Heart right ventricle (tissue), 16 donors: ENCODE measurements around the gene C18orf32. TPM values are rescaled to one million over a fixed set of nuclear protein-coding genes. Genes with fewer than 3 reads are reported as not detected.

ENCODE experiments used
- ATAC-seq, 8 donors: fragments of 200-7000 bp; cut with Tn5 transposase; one replicate each; pipeline ENCODE4 v1.9.1; 2020; ENCODE audit warnings: mild to moderate bottlenecking in 8 of 8, moderate library complexity in 8 of 8, moderate number of reproducible peaks in 1 of 8
- DNase-seq, 2 donors: peaks; one replicate each; pipeline ENCODE4 v3.0.0-alpha.2; 2020
- H3K27ac ChIP-seq, 10 donors: fragments of 200-600 bp; sonication (generic) in 2 of 10; one replicate each; pipeline versions ENCODE4 v1.5.0 to v1.8.0; 2020 to 2022; ENCODE audit warnings: mild to moderate bottlenecking in 3 of 10
- H3K27me3 ChIP-seq, 7 donors: fragments of 200-600 bp; one replicate each; pipeline ENCODE4 v1.8.0; 2021 to 2022; ENCODE audit warnings: mild to moderate bottlenecking in 2 of 7
- H3K36me3 ChIP-seq, 9 donors: fragments of 200-600 bp; sonication (generic) in 1 of 9; one replicate each; pipeline versions ENCODE4 v1.5.0 to v1.8.0; 2020 to 2022; ENCODE audit warnings: mild to moderate bottlenecking in 2 of 9
- H3K4me1 ChIP-seq, 9 donors: fragments of 200-600 bp; sonication (generic) in 1 of 9; one replicate each; pipeline versions ENCODE4 v1.5.0 to v1.8.0; 2020 to 2022; ENCODE audit warnings: mild to moderate bottlenecking in 4 of 9
- H3K4me3 ChIP-seq, 10 donors: fragments of 200-600 bp; sonication (generic) in 2 of 10; one replicate each; pipeline versions ENCODE4 v1.5.0 to v1.8.0; 2020 to 2022; ENCODE audit warnings: mild to moderate bottlenecking in 7 of 10, moderate library complexity in 2 of 10
- H3K9me3 ChIP-seq, 11 donors: fragments of 200-600 bp in 10 of 11; sonication (generic) in 2 of 11; one replicate each; pipeline versions ENCODE4 v1.5.0 to v1.8.0; 2013 to 2022; ENCODE audit warnings: mild to moderate bottlenecking in 2 of 11, control low read depth in 1 of 11, moderate library complexity in 1 of 11
- CTCF ChIP-seq, 9 donors: fragments of 200-600 bp; sonication (generic) in 2 of 9; IDR thresholded peaks; one replicate each; pipeline versions ENCODE4 v1.5.0 to v1.8.0; 2021 to 2022; ENCODE audit warnings: antibody characterized with exemption in 9 of 9, mild to moderate bottlenecking in 5 of 9, moderate library complexity in 1 of 9
- WGBS, 2 donors: extraction: QIAGEN DNeasy Blood & Tissue Kit; methylation state at CpG; one replicate each; pipeline ENCODE4 v1.1.7; 2013; ENCODE audit warnings: inconsistent platforms in 1 of 2; 5-methylcytosine and 5-hydroxymethylcytosine counted together
- intact Hi-C, 10 donors: fragments of 100-400 bp; cut with DNase I; formaldehyde crosslinking; loops; one replicate each; pipeline versions ENCODE4 v1.11.1 to v1.14.2; 2022
- polyA plus RNA-seq, 2 donors: library from polyadenylated mRNA; stranded (reverse); fragments of 200-250 nt; gene quantifications; one replicate each; pipeline ENCODE4 v1.2.3, GENCODE V29; 2013
- total RNA-seq, 10 donors: library from RNA; stranded (reverse); fragmentation: NEBNext Ultra II Directional in 3 of 10; extraction: Animal tissue kit (Norgen Biotek cat#: 25700) in 3 of 10; gene quantifications; one replicate each; pipeline versions ENCODE4 v1.2.1 to v1.2.4, GENCODE V29; 2021 to 2023
- donor health status: Arrhythmogenic right ventricular cardiomyopathy.
- donor health status: ischemic (EF 13 %, LVEDD 7.1; RV severe dilation, severe dysfunction).
- donor health status: healthy with polysubstance abuse.
- donor health status: DM: no; HTN: yes; CAD: no.
- donor health status: DM: no; HTN: no; CAD: no.
- donor health status: ischemic (EF 25% LVEDD 6.9; RV normal size, moderate dysfunction).
- donor health status: ischemic (EF 25% LVEDD 5.7; RV mildly dilated, moderate dysfunction).
- donor health status: healthy.
- donor health status: DM: yes; HTN: yes; CAD: no.
- donor health status: Ischemic cardiomyopathy.
- donor health status: ischemic (EF 35%, LVEDD 5.7; RV mildly dilated, moderate dysfunction).
- donor health status: nonischemic (EF 11% LVEDD 7.7; RV severe dilation, severe dysfunction).
- donor health status: DM: yes; HTN: yes; CAD: no.
- donor health status: PGD.
- donor health status: ischemic (EF 29% LVEDD 5.4; RV normal size, mild dysfunction).
- donor health status: nonischemic (EF 23%, LVEDD 6.1; RV moderate dilation, normal function).

Gene C18orf32
- total and polyA plus RNA-seq, 12 donors: 25.1 to 68.3 (median 43.3) TPM

- WGBS, 2 donors: 86 to 91% methylated on average over 4 of the region's 4 CpGs
- intact Hi-C loops: loop anchor here in 1 of 10 donors (10.0 kb wide), 1 partner anchor 1533 kb away; the partner anchor contains the start of gene SMAD2
- no peak for TF ChIP-seq CTCF (IDR thresholded peaks at IDR 0.05)
These were observed 19.4 kb downstream of the C18orf32 start for GRCh38 chr18:49467599-49467998.

GRCh38 chr18:49467019-49467563 is 19.9 kb downstream of the C18orf32 start:
- WGBS, 2 donors: 92 to 100% methylated on average over 2 of the region's 2 CpGs
- H3K9me3 ChIP-seq: peaks cover 0 to 5% (median 0%) of the 10 kb centered on the region in 11 donors
- H3K36me3 ChIP-seq: no peaks in the 10 kb centered on the region
- intact Hi-C loops: loop anchor here in 1 of 10 donors (10.0 kb wide), 1 partner anchor 1532 kb away; the partner anchor contains the start of gene SMAD2
- no peak overlapping the region for H3K4me3 ChIP-seq
- no peak for TF ChIP-seq CTCF (IDR thresholded peaks at IDR 0.05)
- no peak for DNase-seq
- no peaks in the 10 kb centered on the region for H3K4me1 ChIP-seq
- H3K27me3 ChIP-seq: no peaks in the 10 kb centered on the region
- H3K27ac ChIP-seq: no peak overlapping the region
- ATAC-seq: no peak

More at GRCh38 chr18:49467599-49467998, 19.4 kb downstream of the C18orf32 start:
- no peaks in the 10 kb centered on the region for H3K36me3 ChIP-seq
- H3K4me3 ChIP-seq: no peak overlapping the region
- DNase-seq (no peak), ATAC-seq (no peak)
- H3K27ac ChIP-seq: no peak overlapping the region
- H3K27me3 ChIP-seq: no peaks in the 10 kb centered on the region
- H3K9me3 ChIP-seq: peaks cover 0 to 5% (median 0%) of the 10 kb centered on the region in 11 donors
- no peaks in the 10 kb centered on the region for H3K4me1 ChIP-seq

GRCh38 chr18:49464718-49465598 is 22.1 kb downstream of the C18orf32 start:
- Histone ChIP-seq H3K4me3 (no peak overlapping the region), H3K27me3 (no peaks in the 10 kb centered on the region), H3K4me1 (peaks cover 0 to 12% (median 8%) of the 10 kb centered on the region in 9 donors), H3K27ac (no peak overlapping the region), H3K36me3 (no peaks in the 10 kb centered on the region), H3K9me3 (no peaks in the 10 kb centered on the region)
- ATAC-seq (no peak), DNase-seq (no peak)
- TF ChIP-seq CTCF (IDR thresholded peaks at IDR 0.05): no peak
- 70 to 72% methylated on average over 8 of the region's 8 CpGs for WGBS, 2 donors
- intact Hi-C loops: loop anchor here in 1 of 10 donors (10.0 kb wide), 1 partner anchor 1530 kb away; the partner anchor contains the start of gene SMAD2

- H3K27me3 ChIP-seq: no peaks in the 10 kb centered on the region
- H3K4me1 ChIP-seq: peaks cover 3 to 31% (median 24%) of the 10 kb centered on the region in 9 donors
- H3K27ac ChIP-seq: no peak overlapping the region
- DNase-seq (no peak), ATAC-seq (no peak)
- intact Hi-C loops: loop anchor here in 1 of 10 donors (10.0 kb wide), 1 partner anchor 1527 kb away; the partner anchor contains the start of gene SMAD2
- TF ChIP-seq CTCF (IDR thresholded peaks at IDR 0.05): no peak
- WGBS, 2 donors: 96% methylated on average over 4 of the region's 4 CpGs
- no peaks in the 10 kb centered on the region for H3K9me3 ChIP-seq
- peak overlapping the region in 1 of 10 donors; percentile 96 for H3K4me3 ChIP-seq
- no peaks in the 10 kb centered on the region for H3K36me3 ChIP-seq
These were observed 25.4 kb downstream of the C18orf32 start for GRCh38 chr18:49461602-49461977.
